ENCODE data around the gene UTP18.

UTP18 gene

GRCh38 chr17:51335883-51336822 lies 75.8 kb downstream of the UTP18 start:
- no peak for DNase-seq

- no peak for DNase-seq
These were observed 81.1 kb downstream of the UTP18 start for GRCh38 chr17:51341457-51341856.

DNA sequence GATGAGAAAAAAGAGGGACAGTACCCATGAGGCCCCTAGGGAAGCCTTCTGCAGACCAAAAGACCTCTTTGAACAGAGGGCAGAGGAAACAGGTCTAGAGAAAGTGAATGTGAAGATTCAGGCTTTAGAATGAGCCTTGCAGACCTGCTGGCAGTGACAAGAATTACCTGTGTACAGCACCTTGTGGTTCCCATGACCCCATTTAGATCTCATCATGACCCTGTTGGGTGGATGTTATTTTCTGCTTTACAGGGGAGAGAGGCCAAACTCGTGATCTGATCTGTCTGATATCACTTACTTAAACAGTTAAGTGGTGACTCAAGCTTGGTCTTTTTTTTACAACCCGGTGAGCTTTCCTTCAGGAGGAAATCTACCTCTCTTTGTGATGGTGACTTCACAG lies 81.9 kb downstream of the UTP18 start:
- DNase-seq, result no peak

DNA sequence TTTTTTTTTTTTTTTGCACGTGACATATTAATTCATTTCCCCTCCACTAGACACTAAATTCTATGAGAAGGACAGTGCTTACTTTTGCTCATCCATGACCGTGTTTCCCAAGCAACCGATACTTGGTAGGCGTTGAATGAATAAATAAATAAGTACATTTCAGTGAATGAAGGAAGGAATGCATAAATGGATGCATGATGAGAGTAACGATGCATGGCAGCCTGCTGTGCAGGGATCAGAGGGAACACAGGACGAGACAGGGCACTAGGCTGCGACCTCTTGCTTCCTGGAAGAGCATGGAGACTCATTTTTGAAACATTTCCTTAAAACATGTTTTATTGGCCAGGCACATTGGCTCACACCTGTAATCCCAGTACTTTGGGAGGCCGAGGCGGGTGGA lies 84.2 kb downstream of the UTP18 start:
- DNase-seq, result no peak

- no peak for DNase-seq
These were observed 86.1 kb downstream of the UTP18 start for GRCh38 chr17:51346218-51346982.

Data from activated naive CD4-positive, alpha-beta T cell treated with Interleukin-2 at 50 U/mL for 16 hours (primary cell).